ENCODE results near the gene LSAMP.
"Not testable (repeated sequence)": the region's sequence is repeated elsewhere in the genome, so short reads cannot be mapped to it uniquely, and the experiment has no call there.

Gene LSAMP

DNA sequence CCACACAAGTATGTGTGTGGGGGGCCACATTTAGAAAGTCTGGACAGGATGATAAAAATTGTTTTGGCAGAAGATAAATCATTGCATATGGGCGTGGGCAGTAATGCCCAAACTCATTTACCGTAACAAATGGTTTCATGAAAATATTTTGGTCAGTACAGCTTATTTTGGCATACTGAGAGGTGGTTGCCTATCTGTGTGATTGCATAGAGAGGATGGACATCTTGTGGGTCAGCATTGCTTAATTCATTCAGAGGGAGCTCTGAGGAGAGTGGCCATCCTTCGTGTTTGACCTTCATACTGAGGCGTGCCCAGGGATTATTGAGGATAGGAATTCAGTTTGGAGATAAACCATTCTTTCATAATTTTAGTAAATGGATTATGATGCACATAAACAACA, 659.5 kb downstream of the LSAMP start:
- H3K27ac ChIP-seq (ENCODE audit: low read length): no peak overlapping the region
- H2AFZ ChIP-seq (ENCODE audit: low read depth, low read length): no peak overlapping the region
- H3K4me3 ChIP-seq (ENCODE audit: low read length): no peak overlapping the region
- H3K9ac ChIP-seq (ENCODE audit: low read length): no peak overlapping the region
- no peaks in the 10 kb centered on the region for H3K36me3 ChIP-seq (replicated peaks; ENCODE audit: low read depth, low read length)
- peaks cover 7% of the 10 kb centered on the region; the same call in 1 of the 2 replicates for H3K27me3 ChIP-seq (ENCODE audit: low read depth, low read length)
- no peaks in the 10 kb centered on the region for H3K9me3 ChIP-seq (ENCODE audit: insufficient read depth, low read length)
- H3K79me2 ChIP-seq (ENCODE audit: low read length): no peaks in the 10 kb centered on the region
- no peak overlapping the region for H3K4me2 ChIP-seq (ENCODE audit: low read length)
- no peak for TF ChIP-seq EZH2phosphoT487 (IDR thresholded peaks at IDR 0.05; ENCODE audit: low read depth)
- TF ChIP-seq, protein P1, sequence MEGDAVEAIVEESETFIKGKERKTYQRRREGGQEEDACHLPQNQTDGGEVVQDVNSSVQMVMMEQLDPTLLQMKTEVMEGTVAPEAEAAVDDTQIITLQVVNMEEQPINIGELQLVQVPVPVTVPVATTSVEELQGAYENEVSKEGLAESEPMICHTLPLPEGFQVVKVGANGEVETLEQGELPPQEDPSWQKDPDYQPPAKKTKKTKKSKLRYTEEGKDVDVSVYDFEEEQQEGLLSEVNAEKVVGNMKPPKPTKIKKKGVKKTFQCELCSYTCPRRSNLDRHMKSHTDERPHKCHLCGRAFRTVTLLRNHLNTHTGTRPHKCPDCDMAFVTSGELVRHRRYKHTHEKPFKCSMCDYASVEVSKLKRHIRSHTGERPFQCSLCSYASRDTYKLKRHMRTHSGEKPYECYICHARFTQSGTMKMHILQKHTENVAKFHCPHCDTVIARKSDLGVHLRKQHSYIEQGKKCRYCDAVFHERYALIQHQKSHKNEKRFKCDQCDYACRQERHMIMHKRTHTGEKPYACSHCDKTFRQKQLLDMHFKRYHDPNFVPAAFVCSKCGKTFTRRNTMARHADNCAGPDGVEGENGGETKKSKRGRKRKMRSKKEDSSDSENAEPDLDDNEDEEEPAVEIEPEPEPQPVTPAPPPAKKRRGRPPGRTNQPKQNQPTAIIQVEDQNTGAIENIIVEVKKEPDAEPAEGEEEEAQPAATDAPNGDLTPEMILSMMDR (IDR thresholded peaks at IDR 0.05; ENCODE audit: low read depth, low read length): no peak
- peaks cover 11% of the 10 kb centered on the region for H3K4me1 ChIP-seq (ENCODE audit: low read length)
- no peaks in the 10 kb centered on the region for H4K20me1 ChIP-seq (ENCODE audit: insufficient read depth, low read length)

DNA sequence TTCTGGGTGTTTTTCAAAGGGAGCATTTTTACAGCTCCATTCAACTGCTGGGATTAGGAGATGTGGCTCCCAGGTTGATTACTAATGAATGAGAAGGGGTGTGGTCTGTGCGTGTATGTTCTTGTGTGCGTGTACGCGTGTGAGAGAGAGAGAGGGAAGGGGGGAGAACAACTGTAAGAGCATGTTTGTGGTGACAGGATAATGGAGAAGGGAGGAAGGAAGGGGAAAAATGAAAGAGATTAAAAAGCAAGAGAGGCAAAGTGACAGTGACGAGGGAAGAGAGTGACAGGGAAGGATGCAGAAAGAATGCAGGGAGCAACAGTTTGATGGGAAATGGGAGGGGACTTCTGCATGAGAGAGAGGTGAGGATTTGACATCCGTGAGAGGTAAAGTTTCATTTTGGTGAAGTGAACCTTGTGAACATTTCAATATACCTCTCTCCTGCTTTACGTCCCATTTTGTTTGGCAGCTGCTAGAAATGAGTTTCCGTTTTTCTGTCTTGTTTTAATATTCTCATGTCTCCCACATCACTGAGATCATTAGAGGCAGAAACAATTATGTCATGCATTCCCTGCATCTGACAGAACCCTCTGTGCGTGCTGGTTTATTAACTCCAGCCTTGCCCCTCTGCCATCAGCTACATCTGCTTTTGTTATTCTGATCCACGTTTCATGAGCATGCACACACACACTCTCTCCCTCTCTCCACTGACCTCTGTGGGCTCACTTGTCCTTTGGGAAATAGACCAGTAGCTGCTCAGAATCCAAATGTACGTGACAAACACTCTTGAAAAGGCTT, 660.3 kb downstream of the LSAMP start:
- H4K20me1 ChIP-seq (ENCODE audit: insufficient read depth, low read length): no peaks in the 10 kb centered on the region
- peak overlapping the region; percentile 58 for H3K9ac ChIP-seq (ENCODE audit: low read length)
- H2AFZ ChIP-seq (ENCODE audit: low read depth, low read length): peak overlapping the region; percentile 66
- H3K27me3 ChIP-seq (ENCODE audit: low read depth, low read length): peaks cover 7% of the 10 kb centered on the region; the same call in 1 of the 2 replicates
- TF ChIP-seq, protein P1 (IDR thresholded peaks at IDR 0.05; ENCODE audit: low read depth, low read length): no peak
- TF ChIP-seq EZH2phosphoT487 (IDR thresholded peaks at IDR 0.05; ENCODE audit: low read depth): no peak
- peak overlapping the region; percentile 78 for H3K4me3 ChIP-seq (ENCODE audit: low read length)
- H3K36me3 ChIP-seq (replicated peaks; ENCODE audit: low read depth, low read length): no peaks in the 10 kb centered on the region
- no peaks in the 10 kb centered on the region for H3K79me2 ChIP-seq (ENCODE audit: low read length)
- H3K27ac ChIP-seq (ENCODE audit: low read length): no peak overlapping the region
- H3K4me1 ChIP-seq (ENCODE audit: low read length): peaks cover 11% of the 10 kb centered on the region
- H3K9me3 ChIP-seq (ENCODE audit: insufficient read depth, low read length): no peaks in the 10 kb centered on the region
- peak overlapping the region; percentile 97 for H3K4me2 ChIP-seq (ENCODE audit: low read length)

DNA sequence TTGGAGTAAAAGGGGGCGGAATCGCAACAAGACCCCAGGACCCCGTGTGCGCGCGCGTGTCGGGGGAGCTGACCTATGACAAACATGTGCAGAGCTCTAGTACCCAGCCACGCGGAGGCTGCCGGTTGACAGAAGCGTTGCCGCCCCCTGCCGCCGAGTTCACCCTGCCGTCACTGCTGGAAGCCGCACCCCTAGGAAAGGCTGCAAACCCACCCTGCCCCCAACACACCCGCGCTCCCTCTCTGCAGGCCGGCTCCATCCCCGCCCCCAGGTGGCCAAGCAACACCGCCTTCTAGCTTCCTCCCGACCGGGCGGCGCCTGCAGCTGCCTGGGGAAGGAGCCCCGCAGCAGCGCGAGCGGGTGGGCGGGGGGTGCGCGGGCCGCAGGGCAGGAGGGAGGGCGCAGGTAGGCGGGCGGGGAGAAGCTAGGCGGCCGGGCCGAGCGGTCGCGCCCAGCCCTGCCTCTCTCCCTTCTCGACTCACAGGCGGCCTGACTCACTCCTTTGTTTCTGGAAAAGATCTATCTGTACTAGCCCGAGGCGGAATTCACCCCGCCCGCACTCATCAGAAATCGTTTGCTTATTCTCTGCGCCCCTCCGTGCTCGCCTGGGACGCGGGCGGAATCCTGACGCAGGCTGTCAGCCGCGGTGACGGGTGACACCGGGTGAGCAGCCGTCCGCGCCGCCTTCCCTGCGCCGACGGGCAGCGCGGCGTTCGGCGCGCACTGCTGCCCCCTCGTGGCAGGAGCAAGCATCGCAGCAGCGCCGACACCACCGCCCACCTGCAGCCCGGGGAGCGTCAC, 661.1 kb downstream of the LSAMP start:
- Histone ChIP-seq H3K27ac (ENCODE audit: low read length) (peak overlapping the region; percentile 50), H3K79me2 (ENCODE audit: low read length) (no peaks in the 10 kb centered on the region), H3K4me2 (ENCODE audit: low read length) (peak overlapping the region; percentile 97), H3K27me3 (ENCODE audit: low read depth, low read length) (peaks cover 7% of the 10 kb centered on the region; the same call in 1 of the 2 replicates), H2AFZ (ENCODE audit: low read depth, low read length) (peak overlapping the region; percentile 36; the same call in 1 of the 2 replicates), H3K4me3 (ENCODE audit: low read length) (peak overlapping the region; percentile 78), H3K9ac (ENCODE audit: low read length) (peak overlapping the region; percentile 58), H3K36me3 (replicated peaks; ENCODE audit: low read depth, low read length) (no peaks in the 10 kb centered on the region), H3K4me1 (ENCODE audit: low read length) (peaks cover 11% of the 10 kb centered on the region), H3K9me3 (ENCODE audit: insufficient read depth, low read length) (no peaks in the 10 kb centered on the region), H4K20me1 (ENCODE audit: insufficient read depth, low read length) (no peaks in the 10 kb centered on the region)
- TF ChIP-seq, protein P1 (IDR thresholded peaks at IDR 0.05; ENCODE audit: low read depth, low read length): peak; percentile 86
- TF ChIP-seq EZH2phosphoT487 (IDR thresholded peaks at IDR 0.05; ENCODE audit: low read depth): no peak

DNA sequence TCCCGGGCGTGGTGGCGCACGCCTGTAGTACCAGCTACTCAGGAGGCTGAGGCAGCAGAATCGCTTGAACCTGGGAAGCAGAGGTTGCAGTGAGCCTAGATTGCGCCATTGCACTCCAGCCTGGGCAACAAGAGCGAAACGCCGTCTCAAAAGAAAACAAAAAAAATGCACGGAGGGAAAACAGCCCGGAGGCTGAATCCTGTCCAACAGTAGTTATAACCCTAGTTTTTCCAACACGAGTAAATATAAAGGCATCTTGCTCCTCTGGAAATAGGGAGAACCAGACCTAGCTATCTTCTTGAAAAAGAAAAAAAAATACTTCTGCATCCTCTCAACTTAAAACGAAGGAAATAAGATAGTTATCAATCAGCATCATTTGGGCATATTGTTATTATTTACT, 661.9 kb downstream of the LSAMP start:
- H3K4me3 ChIP-seq (ENCODE audit: low read length): peak overlapping the region; percentile 78
- H3K4me2 ChIP-seq (ENCODE audit: low read length): peak overlapping the region; percentile 97
- H3K27me3 ChIP-seq (ENCODE audit: low read depth, low read length); H4K20me1 ChIP-seq (ENCODE audit: insufficient read depth, low read length); H3K27ac ChIP-seq (ENCODE audit: low read length); H3K79me2 ChIP-seq (ENCODE audit: low read length); H3K36me3 ChIP-seq (replicated peaks; ENCODE audit: low read depth, low read length); H3K9me3 ChIP-seq (ENCODE audit: insufficient read depth, low read length): not testable (repeated sequence)
- H3K4me1 ChIP-seq (ENCODE audit: low read length): peaks cover 11% of the 10 kb centered on the region
- H3K9ac ChIP-seq (ENCODE audit: low read length): peak overlapping the region; percentile 47; the same call in 1 of the 2 replicates
- H2AFZ ChIP-seq (ENCODE audit: low read depth, low read length): 0 out of 2 replicates have a peak overlapping the region, but pooled peaks have one; percentile 27
